SKM-1 treated with dmso at 0.1 percent for 144 hours (cell line): Measurements from ENCODE around the gene RCBTB2.

Experiments
- DNase-seq: peaks from one replicate; lab custom pipeline; 2025; ENCODE audit not compliant: unreplicated experiment; lab: John Stamatoyannopoulos, UW

Gene RCBTB2

GRCh38 chr13:48496271-48497161, 36.4 kb downstream of the RCBTB2 start:
- no peak for DNase-seq

- DNase-seq, result no peak
Measured at GRCh38 chr13:48494874-48495273, 38.0 kb downstream of the RCBTB2 start.

- no peak for DNase-seq
Measured at GRCh38 chr13:48493851-48494250, 39.0 kb downstream of the RCBTB2 start.

GRCh38 chr13:48493066-48493765, 39.7 kb downstream of the RCBTB2 start:
- no peak for DNase-seq

GRCh38 chr13:48492470-48493065, 40.3 kb downstream of the RCBTB2 start:
- DNase-seq, result peak; percentile 94

DNA sequence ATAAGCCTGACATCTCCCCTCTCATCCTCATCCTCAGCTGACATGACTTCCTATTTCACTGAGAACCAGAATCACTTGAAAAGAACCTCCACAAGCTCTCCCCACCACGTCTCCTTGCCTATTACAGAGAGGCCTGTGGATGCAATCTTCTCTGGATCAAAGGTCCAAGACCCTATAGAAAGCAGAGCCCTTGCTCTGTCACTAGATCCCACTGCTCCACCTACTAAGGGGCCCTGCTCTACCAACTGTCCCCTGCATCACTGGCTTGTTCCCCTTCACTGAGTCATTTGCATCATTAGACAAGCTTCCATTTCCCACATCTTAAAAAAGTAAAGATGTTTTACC, 40.8 kb downstream of the RCBTB2 start:
- peak; percentile 33 for DNase-seq

DNA sequence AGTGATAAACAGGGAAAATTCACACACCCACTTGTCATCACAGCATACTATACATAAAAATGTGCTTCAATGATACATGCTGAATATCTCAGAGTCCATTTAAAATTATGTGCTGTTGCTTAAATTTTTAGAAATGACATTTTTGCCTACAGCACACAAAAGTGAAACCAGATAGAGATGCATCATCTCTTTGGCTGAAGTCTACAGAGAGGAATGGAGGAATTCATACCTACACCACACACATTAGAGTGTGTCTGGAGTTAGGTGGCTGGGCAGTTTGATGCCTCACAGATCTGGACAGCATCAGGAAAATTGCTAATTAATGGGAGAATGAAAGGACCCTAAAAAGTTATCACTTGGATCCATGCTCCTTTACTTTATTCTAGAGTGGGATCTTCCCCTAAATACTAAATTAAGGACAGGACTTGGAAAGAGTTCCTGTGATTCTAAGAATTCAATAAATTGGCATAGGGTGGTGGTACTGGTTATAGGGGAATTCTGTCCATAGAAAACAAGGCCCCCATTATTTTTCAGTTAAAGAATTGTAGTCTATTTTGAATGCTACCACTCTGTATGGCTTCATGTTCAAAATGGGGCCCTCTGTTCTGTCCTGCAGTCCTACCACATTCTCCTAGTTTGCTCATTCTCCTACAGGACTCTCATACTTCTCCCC, 41.3 kb downstream of the RCBTB2 start:
- DNase-seq, result no peak

- DNase-seq, result no peak
Measured at GRCh38 chr13:48490241-48490640, 42.6 kb downstream of the RCBTB2 start.

DNA sequence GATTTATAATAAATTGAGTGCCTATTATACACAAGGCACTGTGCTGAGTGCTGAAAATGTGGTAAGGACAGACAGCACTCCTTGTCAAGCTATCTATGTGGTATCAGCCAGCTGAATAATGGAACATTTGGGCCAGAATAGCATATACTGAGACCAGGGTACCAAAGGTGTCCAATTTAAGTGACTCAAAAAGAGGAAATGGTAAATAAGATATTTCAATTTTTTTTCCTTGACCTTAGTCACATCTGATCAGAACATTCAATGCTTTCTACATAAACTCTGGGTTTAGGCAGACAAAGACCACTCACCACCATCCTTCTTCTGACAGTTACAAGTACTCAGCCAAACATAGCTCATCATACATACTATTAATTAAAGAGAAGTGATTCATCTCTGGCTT, 43.2 kb downstream of the RCBTB2 start:
- no peak for DNase-seq

DNA sequence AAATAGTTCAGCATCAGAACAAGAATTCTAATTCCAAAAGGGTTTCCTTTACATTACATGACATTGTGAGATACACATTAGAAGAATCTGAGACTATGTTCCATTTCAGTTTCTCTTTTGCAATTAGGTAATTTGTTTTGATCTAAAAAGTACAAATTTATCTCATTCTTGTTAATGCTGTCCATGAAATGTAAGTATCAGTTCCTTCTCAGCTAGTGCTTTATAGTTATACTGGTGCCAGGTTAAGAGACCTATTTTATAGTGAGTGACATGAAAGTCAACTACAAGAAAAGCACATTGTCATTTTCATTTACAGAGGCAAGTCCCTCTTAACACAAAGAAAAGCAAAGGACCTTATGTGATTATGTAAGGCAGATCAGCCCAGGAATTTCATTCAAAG, 43.9 kb downstream of the RCBTB2 start:
- DNase-seq, result no peak

GRCh38 chr13:48487968-48488367, 44.9 kb downstream of the RCBTB2 start:
- no peak for DNase-seq

DNA sequence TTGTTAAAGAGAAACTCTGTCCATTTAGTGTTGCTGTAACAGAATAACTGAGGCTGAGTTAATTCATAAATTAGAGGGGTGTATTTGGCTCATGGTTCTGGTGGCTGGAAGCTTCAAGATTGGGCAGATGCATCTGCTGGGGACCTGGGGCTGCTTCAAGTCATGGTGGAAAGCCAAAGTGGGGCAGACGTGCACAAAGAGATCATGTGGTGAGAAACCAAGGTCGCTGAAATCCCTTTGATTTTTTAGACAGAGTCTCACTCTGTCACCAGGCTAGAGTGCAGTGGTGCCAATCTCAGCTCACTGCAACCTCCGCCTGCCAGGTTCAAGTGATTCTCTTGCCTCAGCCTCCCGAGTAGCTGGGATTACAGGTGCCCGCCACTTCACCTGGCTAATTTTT, 46.0 kb downstream of the RCBTB2 start:
- no peak for DNase-seq

GRCh38 chr13:48486362-48486761, 46.5 kb downstream of the RCBTB2 start:
- DNase-seq, result no peak

- DNase-seq, result no peak
Measured at GRCh38 chr13:48485432-48485831, 47.4 kb downstream of the RCBTB2 start.

DNA sequence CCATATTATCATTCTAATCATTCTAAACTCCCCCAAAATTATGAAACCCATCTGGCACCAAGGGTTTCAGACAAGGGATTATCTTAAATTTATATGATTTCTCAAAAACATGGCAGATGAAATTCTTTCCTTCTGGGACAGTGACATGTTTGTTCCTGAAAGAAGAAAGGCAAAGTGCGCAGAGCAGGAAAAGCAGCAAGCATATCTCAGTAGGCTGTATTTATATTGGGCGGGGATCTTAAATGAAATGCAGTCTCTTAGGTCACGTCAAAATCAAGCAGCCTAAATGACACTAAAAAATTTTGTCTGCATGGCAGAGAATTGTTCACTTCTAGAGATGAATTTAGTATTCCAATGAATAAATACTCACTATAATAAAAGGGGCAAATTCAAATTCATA, 49.3 kb downstream of the RCBTB2 start:
- DNase-seq, result no peak

GRCh38 chr13:48478391-48478790, 54.5 kb downstream of the RCBTB2 start:
- DNase-seq, result no peak

- DNase-seq, result peak; percentile 2
Measured at GRCh38 chr13:48477191-48477855, 55.6 kb downstream of the RCBTB2 start.

DNA sequence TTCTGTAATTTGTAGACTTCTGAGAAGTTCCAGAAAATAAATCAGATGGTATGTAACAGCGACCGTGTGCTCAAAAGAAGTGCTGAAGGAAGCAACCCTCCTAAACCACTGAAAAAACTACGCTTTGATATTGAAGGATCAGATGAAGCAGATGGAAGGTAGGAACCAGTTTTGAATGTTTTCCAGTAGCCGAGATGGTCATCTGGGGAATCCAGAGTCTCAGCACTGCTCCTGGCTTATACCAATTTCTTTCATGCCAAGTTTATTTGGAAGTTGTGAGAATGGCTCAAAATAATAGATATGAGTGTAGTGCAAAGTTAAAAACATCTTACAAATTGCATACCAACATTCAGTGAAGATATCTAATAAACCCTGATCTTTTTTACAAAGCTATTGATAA, 56.2 kb downstream of the RCBTB2 start:
- DNase-seq, result no peak

DNA sequence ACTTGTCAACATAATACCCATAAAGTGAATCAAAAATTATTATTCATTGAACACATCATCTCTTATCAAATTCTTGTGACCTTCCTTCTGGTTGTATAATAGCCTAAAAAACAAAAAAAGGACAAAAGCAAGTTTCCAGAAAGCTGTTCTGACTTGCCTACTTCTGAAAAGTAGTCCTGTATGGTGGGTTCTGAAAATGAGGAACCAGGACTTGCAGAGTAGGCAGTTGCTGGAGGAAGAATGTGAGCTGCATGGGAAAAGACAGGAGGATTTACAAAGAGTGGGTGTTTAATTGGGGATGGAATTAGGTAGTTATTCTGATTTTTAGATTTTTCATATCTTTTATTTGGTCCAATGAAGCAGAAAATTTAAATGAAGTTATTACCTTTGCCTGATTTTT, 56.7 kb downstream of the RCBTB2 start:
- DNase-seq, result peak; percentile 25

GRCh38 chr13:48475230-48475629, 57.6 kb downstream of the RCBTB2 start:
- DNase-seq, result no peak
